ENCODE measurements around the gene PRKCZ.
"Not testable (repeated sequence)": the region's sequence is repeated elsewhere in the genome, so short reads cannot be mapped to it uniquely, and the experiment has no call there.

Gene PRKCZ

DNA sequence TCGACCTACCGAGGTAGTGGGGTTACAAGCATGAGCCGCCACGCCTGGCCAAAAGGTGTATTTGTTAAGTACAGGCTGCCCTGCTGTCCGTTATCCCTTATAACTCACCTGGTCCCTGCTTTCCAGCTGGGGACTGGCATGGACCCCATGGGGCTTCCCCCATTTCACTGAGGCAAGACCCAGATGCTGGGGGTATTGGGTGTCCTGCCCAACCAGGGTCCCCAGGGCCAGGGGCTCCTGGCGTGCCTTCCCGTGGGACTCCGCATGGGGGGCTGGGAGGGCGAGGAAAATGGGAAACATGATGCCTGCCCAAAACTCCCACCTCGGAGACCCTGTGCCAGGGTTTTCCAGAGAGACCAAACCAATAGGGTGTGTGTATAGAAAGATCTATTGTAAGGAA, 79.9 kb downstream of the PRKCZ start:
- ATAC-seq = no peak
- no peak overlapping the region for H3K4me3 Mint-ChIP-seq
- peaks cover 40% of the 10 kb centered on the region for H3K4me1 Mint-ChIP-seq

DNA sequence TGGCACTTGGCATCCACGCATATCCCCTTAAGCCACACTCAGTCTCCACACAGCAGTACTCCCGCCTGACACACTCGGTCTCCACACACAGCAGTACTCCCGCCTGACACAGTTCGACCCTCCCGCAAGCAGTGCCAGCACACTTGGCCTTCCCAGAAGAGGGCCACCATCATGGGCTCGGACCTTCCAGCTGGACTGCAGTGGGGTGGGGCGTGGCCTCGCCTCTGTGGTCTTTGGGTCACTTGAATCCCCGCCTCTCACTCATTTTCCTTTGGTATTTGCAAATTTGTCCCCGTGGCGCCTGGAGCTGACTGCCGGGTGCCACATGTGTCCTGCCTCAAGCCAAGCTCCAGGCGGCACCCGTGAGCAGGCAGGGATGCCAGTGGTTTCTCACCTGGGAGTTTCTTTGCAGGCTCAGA, 80.7 kb downstream of the PRKCZ start:
- H3K27me3 Mint-ChIP-seq = no peaks in the 10 kb centered on the region
- H3K4me3 Mint-ChIP-seq = no peak overlapping the region
- ATAC-seq = no peak
- no peak overlapping the region for H3K27ac Mint-ChIP-seq
- H3K4me1 Mint-ChIP-seq = peaks cover 38% of the 10 kb centered on the region
- DNase-seq = no peak
- H3K9me3 Mint-ChIP-seq = no peaks in the 10 kb centered on the region

More for the DNA sequence above, 79.9 kb downstream of the PRKCZ start:
- H3K9me3 Mint-ChIP-seq = no peaks in the 10 kb centered on the region
- no peaks in the 10 kb centered on the region for H3K27me3 Mint-ChIP-seq
- DNase-seq = no peak
- H3K27ac Mint-ChIP-seq = no peak overlapping the region

DNA sequence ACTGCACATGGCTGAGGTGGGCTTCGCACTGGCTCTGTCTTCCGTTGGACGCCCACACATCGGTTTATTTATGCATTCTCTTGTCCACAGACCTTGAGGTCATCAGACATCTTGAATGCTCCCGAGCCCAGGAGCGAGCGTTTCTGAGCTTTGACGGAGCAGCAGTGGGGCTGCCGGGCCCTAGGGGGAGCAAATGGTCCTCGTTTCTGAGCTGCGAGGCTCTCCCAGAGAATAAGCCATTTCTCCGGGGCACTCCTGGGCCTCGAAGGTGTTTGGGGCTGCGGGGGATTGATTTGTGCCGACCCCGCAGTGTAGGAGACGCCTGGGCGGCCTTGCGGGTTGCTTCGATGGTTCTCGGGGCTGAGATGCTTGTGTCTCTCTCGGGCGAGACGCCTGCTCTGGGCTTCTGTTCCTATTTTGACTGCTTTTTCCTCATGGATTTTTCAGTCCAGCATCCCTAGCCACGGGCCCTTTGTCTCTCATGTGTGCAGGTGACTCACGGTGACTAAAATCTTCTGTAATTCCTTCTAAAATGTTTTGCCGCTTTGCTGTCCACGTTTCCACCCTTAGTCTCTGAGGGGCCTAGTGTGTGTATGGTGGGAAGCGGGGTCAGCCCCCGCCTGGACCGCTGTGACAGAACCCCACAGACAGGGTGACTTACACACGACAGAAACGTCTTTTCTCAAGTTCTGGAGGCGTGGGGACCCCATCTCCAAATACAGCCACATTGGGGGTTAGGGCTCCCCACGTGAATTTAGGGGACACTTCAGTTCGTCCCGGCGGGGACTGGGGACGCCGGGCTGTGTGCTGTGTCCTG, 82.2 kb downstream of the PRKCZ start:
- no peak for DNase-seq

DNA sequence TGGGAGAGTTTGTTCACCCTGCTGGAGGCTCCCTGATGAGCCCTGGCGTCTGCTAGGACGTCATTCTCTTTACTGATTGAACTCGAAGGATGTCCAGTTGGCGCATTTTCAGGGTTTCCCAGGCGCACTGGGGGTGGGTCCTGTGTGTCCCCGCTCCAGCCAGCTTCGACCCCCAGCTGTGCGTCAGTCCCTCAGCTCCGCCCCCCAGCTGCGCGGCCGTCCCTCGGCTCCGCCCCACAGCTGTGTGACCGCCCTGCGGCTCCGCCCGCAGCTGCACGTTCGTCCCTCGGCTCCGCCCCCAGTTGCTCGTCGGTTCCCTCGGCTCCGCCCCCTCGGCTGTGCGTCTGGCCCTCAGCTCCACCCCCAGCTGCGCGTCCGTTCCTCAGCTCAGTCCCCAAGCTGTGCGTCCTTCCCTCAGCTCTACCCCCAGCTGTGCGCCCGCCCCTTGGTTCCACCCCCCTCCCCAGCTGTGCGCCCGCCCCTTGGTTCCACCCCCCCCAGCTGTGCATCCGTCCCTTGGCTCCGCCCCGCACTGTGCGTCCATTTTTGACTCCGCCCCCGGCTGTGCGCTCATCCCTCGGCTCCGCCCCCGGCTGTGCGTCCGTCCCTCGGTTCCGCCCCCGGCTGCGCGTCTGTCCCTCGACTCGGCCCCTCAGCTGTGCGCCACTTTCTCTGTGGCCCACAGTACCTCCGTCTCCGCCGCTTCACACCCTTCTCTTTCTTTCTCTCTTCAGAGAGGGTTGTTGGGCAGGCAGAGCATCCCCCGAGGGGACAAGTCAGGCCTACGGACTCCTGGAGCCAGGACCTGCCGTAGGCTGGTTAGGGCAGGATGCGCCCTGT, 83.0 kb downstream of the PRKCZ start:
- DNase-seq (peak; percentile 97 to 98), ATAC-seq (peak; percentile 93)
- peak overlapping the region in 1 of 2 donors; percentile 76 for H3K27ac Mint-ChIP-seq
- H3K9me3 Mint-ChIP-seq = no peaks in the 10 kb centered on the region
- no peaks in the 10 kb centered on the region for H3K27me3 Mint-ChIP-seq
- H3K4me1 Mint-ChIP-seq = peaks cover 39% of the 10 kb centered on the region
- H3K4me3 Mint-ChIP-seq = peak overlapping the region; percentile 88 to 89

More for the DNA sequence above, 82.2 kb downstream of the PRKCZ start:
- Mint-ChIP-seq H3K27me3 (no peaks in the 10 kb centered on the region), H3K4me1 (peaks cover 35% of the 10 kb centered on the region), H3K9me3 (no peaks in the 10 kb centered on the region), H3K4me3 (peak overlapping the region; percentile 88 to 89), H3K27ac (peak overlapping the region in 1 of 2 donors; percentile 61)
- no peak for ATAC-seq

DNA sequence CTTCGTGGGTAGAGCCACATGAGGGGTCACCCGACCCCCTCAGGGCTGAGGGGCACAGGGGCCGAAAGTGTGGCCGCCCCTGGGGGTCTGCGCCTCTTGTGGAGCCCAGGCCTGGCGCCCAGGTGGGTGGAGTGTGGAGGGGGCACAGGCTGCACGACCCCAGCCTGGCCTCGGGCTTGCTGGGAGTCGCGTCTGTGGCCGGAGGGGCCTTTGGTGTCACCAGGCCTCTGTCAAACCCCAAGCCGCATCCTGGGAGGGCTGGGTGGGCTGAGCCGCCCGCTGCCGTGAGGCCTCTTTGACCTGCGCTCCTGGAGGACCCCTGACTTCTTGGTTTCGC, 83.6 kb downstream of the PRKCZ start:
- peak overlapping the region; percentile 88 to 89 for H3K4me3 Mint-ChIP-seq
- H3K27me3 Mint-ChIP-seq = no peaks in the 10 kb centered on the region
- DNase-seq (no peak), ATAC-seq (no peak)
- peaks cover 40% of the 10 kb centered on the region for H3K4me1 Mint-ChIP-seq
- no peaks in the 10 kb centered on the region for H3K9me3 Mint-ChIP-seq
- H3K27ac Mint-ChIP-seq = no peak overlapping the region

DNA sequence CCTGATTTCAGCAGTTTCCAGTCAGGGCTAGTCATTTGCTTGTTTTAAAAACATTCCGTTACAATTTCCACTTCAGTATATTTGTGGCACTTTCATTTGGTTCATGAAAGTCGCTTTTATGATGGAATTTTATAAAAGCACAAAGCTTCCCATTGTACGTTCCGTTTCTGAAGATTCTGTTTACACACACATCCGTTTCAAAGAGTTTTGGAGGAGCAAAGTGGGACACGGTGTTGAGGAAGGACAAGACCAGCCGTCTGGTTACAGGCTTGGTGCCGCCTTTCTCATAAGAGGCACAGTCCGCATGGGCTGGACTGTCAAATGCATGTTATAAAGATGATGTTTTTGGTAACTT, 84.0 kb downstream of the PRKCZ start:
- DNase-seq (no peak), ATAC-seq (no peak)
- no peak overlapping the region for H3K4me3 Mint-ChIP-seq
- H3K9me3 Mint-ChIP-seq = no peaks in the 10 kb centered on the region
- no peak overlapping the region for H3K27ac Mint-ChIP-seq
- H3K4me1 Mint-ChIP-seq = peaks cover 42% of the 10 kb centered on the region
- no peaks in the 10 kb centered on the region for H3K27me3 Mint-ChIP-seq

DNA sequence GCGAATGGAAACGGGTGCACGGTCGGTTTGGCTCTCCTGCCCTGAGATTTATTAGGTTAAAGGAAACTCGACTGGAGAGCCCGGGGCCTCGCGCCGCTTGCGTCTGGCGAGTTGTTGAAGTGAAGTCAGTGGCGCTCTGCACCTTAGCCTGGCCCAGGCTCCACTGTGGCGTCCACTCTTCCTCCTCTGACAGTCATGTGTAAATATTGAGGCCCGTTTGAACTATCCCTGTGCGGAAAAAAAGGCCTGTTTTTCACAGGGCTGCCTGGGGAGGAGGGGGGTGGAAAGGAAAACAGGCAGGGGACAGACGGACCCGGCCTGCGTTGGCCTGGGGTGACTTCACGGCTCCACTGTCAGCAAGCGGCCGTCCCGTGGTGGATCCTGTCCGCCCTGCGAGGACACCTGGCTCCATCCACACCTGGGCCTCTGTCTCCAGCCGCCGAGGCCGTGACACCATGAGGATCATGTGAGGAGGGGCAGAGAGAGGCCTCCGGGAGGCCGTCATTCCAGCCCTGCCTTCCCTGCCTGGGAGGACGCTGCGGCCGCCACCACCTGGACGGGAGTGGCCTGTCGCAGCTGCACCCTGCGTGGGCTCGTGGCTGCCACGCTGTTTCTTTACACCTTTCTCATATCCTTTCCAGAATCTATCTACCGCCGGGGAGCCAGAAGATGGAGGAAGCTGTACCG, 84.6 kb downstream of the PRKCZ start:
- Mint-ChIP-seq H3K4me1 (peaks cover 47% of the 10 kb centered on the region), H3K27ac (no peak overlapping the region), H3K27me3 (no peaks in the 10 kb centered on the region), H3K9me3 (no peaks in the 10 kb centered on the region), H3K4me3 (no peak overlapping the region)
- no peak for ATAC-seq
- no peak for DNase-seq

DNA sequence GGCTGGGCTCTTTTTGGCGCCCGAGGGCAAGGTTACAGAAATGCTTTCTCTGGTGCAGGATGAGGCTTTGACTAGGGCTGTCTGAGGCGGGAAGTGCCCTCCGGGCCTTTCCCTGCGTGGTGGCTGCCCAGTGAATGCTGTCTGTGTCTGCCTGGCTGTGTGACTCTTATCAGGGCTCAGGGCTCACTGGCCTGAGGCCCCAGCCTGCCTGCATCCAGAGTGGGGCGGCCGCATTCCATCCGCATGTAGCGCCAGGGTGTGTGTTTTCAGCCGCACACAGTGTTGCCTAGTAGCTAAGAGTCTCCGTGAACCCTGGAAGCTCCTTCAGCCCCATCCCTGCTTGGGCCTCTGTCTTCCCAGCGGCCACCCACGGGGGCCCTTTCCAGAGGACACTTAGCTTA, 85.2 kb downstream of the PRKCZ start:
- DNase-seq (no peak), ATAC-seq (no peak)
- Mint-ChIP-seq H3K27ac (peak overlapping the region in 1 of 2 donors; percentile 36), H3K4me3 (no peak overlapping the region), H3K4me1 (peaks cover 54% of the 10 kb centered on the region), H3K27me3 (no peaks in the 10 kb centered on the region), H3K9me3 (no peaks in the 10 kb centered on the region)

DNA sequence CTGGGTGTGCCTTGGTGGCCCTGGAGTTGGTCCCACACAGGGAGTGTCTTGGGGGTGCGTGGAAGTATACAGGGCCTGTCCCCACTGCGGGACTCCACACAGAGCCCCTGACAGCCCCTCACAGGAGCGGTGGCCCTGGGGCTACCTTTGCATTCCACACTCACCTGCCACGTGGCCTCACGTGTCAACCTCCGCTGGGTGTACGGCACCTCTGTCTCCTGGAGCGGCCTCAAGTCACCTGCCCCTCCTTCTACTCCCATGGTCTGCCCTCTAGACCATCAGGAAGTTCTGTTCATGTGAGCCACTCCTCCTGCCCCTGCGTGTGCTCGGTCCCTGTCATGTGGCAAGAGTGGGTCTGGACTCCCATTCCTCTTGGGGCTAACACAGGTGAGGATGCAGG, 85.7 kb downstream of the PRKCZ start:
- H3K9me3 Mint-ChIP-seq = no peaks in the 10 kb centered on the region
- H3K27me3 Mint-ChIP-seq = no peaks in the 10 kb centered on the region
- ATAC-seq (no peak), DNase-seq (no peak)
- H3K4me3 Mint-ChIP-seq = no peak overlapping the region
- no peak overlapping the region for H3K27ac Mint-ChIP-seq
- H3K4me1 Mint-ChIP-seq = peaks cover 59% of the 10 kb centered on the region

DNA sequence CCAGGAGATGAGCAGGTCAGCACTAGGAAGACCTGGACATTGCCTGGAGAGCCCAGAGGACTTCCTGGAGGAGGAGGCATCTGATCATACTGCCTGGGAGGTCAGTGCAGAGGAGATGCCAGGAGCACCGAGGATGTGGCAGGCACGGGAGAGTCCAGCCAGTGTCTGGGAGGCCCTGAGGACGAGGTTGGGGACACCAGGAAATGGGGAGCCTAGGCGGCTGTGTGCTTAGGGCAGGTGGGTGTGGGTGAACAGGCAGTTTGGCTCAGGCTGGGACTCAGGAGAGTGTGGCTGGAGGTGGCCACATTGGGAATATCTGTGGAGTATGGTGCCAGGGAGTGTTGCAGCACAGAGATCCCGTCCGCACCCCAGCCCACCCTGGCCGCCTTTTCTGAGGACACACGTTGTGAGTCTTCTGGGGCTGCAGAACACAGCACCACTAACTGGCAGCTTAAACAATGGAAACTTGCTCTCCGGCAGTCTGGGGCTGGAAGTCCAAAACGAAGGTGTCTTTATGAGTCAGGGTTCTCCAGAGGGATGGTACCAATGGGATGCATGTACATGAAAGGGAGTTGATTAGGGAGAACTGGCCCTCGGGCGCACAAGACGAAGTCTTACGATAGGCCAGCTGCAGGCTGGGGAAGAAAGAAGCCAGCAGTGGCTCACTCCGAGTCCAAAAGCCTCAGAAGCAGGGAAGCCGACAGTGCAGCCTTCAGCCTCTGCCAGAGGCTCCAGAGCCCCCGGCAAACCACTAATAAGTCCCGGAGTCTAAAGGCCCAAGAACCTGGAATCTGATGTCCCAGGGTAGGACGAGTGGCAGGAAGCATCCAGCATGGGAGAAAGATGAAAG, 86.4 kb downstream of the PRKCZ start:
- Mint-ChIP-seq H3K27me3 (no peaks in the 10 kb centered on the region), H3K27ac (no peak overlapping the region), H3K4me3 (no peak overlapping the region), H3K4me1 (peaks cover 64% of the 10 kb centered on the region), H3K9me3 (no peaks in the 10 kb centered on the region)
- no peak for DNase-seq
- no peak for ATAC-seq

DNA sequence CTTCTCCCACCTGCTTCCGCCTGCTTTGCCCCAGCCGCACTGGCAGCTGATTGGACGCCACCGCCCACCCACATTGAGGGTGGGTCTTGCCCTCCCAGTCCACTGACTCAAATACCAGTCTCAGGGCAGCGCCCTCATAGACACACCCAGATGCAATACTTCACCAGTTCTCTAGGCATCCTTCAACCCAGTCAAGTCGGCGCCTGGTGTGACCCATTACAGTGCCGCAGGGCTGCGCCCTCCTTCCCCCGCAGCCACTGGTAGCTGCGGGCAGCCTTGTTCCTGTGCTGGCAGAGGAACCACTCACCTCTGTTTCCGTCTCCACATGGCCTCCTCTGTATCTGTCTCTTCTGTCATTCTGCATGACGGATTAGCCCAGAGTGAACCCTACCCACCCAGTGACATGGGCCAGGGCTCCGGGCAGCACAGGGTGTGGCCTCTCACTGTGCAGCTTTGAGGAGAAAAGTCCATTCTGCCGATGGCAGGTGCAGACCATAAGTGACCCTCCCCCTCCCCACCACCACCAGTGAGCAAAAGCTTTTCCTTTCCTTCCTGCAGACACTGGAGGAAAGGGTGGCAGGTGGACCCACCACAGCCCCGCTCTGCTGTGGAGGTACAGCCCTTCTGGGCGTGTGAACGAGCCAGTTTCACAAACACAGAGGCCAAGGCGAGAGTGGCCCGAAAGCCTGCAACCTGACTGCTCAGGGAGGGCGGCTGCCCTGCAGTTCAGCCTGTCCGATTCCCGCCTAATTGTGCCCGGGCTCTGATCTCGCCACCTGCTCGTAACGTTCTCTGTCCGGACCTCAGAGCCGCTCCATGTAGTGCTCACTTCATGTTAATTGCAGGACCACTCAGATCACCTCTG, 87.3 kb downstream of the PRKCZ start:
- no peak for DNase-seq
- H3K27ac Mint-ChIP-seq = no peak overlapping the region
- no peaks in the 10 kb centered on the region for H3K9me3 Mint-ChIP-seq
- H3K27me3 Mint-ChIP-seq = no peaks in the 10 kb centered on the region
- peaks cover 62% of the 10 kb centered on the region for H3K4me1 Mint-ChIP-seq
- peak overlapping the region in 1 of 2 donors; percentile 5 for H3K4me3 Mint-ChIP-seq
- ATAC-seq = no peak

DNA sequence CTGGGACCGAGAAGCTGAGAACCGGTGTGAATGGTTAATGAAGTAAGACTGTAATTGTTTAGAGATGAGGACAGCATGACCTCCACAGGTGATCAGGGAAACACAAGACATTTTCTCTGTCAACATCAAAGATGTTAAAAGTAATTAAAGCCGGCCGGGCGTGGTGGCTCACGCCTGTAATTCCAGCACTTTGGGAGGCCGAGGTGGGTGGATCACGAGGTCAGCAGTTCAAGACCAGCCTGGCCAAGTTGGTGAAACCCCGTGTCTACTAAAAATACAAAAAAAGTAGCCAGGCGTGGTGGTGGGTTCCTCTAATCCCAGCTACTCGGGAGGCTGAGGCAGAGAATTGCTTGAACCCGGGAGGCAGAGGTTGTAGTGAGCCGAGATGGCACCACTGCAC, 88.9 kb downstream of the PRKCZ start:
- not testable (repeated sequence) for H3K27me3 Mint-ChIP-seq, ATAC-seq, H3K27ac Mint-ChIP-seq, DNase-seq, H3K4me3 Mint-ChIP-seq, H3K9me3 Mint-ChIP-seq
- peaks cover 69% of the 10 kb centered on the region for H3K4me1 Mint-ChIP-seq

DNA sequence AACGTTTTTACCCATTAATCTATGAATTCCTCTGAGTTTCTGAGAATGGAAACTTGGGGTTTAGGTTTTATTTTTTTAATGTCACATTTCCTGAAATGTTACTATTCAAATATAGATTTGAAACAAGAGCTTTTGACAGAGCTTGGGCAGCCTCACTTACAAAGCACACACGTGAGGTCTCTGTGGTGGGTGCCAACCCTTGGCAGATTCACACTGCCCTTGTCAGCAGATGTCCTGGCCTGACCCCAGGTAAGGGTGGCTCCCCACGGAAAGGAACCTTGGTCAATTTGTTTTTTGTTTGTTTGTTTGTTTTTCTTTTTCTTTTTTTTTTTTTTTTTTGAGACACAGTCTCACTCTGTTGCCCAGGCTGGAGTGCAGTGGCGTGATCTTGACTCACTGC, 90.8 kb downstream of the PRKCZ start:
- no peak overlapping the region for H3K4me3 Mint-ChIP-seq
- ATAC-seq = no peak
- H3K9me3 Mint-ChIP-seq = no peaks in the 10 kb centered on the region

DNA sequence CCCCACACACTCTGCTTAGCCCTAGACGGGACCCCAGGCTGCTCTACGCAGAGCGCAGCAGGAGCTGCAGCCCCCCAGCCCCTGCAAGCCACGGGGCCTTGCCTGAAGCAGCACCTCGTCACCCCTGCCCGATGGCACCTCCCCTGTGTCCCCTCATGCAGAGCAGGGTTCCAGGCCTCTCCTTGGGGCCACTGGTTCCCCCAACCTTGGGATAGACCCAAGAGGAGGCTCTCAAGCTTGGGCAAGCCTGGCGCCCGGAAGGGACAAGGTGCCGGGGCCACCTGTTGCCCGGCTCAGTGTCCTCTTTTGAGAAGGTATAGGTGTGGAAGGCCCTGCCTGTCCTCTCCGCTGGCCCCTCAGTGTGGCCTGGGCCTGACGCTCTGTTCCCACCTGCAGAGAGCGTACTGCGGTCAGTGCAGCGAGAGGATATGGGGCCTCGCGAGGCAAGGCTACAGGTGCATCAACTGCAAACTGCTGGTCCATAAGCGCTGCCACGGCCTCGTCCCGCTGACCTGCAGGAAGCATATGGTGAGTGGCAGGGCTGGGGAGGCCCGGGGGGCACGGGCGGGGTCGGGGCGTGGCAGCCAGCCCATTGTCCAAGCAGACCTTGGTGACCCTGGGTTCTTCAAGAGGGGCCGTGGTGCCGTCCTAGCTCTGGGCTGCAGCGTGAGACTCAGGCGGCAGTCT, 93.7 kb downstream of the PRKCZ start:
- no peaks in the 10 kb centered on the region for H3K27me3 Mint-ChIP-seq
- no peaks in the 10 kb centered on the region for H3K9me3 Mint-ChIP-seq
- no peak overlapping the region for H3K27ac Mint-ChIP-seq
- peaks cover 48% of the 10 kb centered on the region for H3K4me1 Mint-ChIP-seq
- H3K4me3 Mint-ChIP-seq = no peak overlapping the region
- no peak for ATAC-seq
- no peak for DNase-seq

More for the DNA sequence above, 90.8 kb downstream of the PRKCZ start:
- DNase-seq = no peak
- H3K27ac Mint-ChIP-seq = no peak overlapping the region
- H3K4me1 Mint-ChIP-seq = peaks cover 68% of the 10 kb centered on the region
- no peaks in the 10 kb centered on the region for H3K27me3 Mint-ChIP-seq

Data from stimulated activated naive CD8-positive, alpha-beta T cell treated with anti-CD3 and anti-CD28 coated beads, Interleukin-15, amount 100 ng/mL, for 72 hours (primary cell).